Vagina (tissue), 2 donors: Measurements from ENCODE around the gene KIF26A. TPM values are rescaled to one million over a fixed set of nuclear protein-coding genes. Genes with fewer than 3 reads are reported as not detected.

ENCODE experiments used
- DNase-seq, 2 donors: peaks; one replicate each; pipeline ENCODE4 v3.0.0-alpha.2; 2017; ENCODE audit errors: extremely low spot score in 2 of 2
- H3K27ac ChIP-seq: fragments of 200-600 bp; sonication (generic); one replicate; pipeline ENCODE4 v1.5.1; 2019
- H3K27me3 ChIP-seq: fragments of 200-600 bp; sonication (generic); one replicate; pipeline ENCODE4 v1.5.1; 2019
- H3K36me3 ChIP-seq, 2 donors: fragments of 200-600 bp; sonication (generic); one replicate each; pipeline ENCODE4 v1.5.1; 2017 to 2019
- H3K4me1 ChIP-seq: fragments of 200-600 bp; sonication (generic); one replicate; pipeline ENCODE4 v1.5.1; 2019
- H3K4me3 ChIP-seq, 2 donors: fragments of 200-600 bp; sonication (generic); 1 replicate in 1 of 2; 2 replicates in 1 of 2; pipeline ENCODE4 v1.5.1; 2016 to 2019
- H3K9me3 ChIP-seq: fragments of 200-600 bp; sonication (generic); one replicate; pipeline ENCODE4 v1.5.1; 2019
- CTCF ChIP-seq, 3 experiments: fragments of 450-650 bp in 2 of 3; fragments of 200-600 bp in 1 of 3; sonication (generic) in 1 of 3; IDR thresholded peaks; one replicate each; pipeline ENCODE4 v1.5.1; 2017 to 2019; ENCODE audit warnings: antibody characterized with exemption in 3 of 3, mild to moderate bottlenecking in 2 of 3, moderate library complexity in 2 of 3
- POLR2A ChIP-seq, 2 donors: fragments of 450-650 bp; IDR thresholded peaks; one replicate each; pipeline ENCODE4 v1.6.1; 2017; ENCODE audit warnings: antibody characterized with exemption in 2 of 2, mild to moderate bottlenecking in 2 of 2, moderate library complexity in 2 of 2
- POLR2AphosphoS5 ChIP-seq, 2 donors: sonication (generic); formaldehyde crosslinking; IDR thresholded peaks; one replicate each; pipeline ENCODE4 v1.9.0; 2017; ENCODE audit warnings: antibody characterized with exemption in 2 of 2, mild to moderate bottlenecking in 2 of 2, low read depth in 1 of 2; ENCODE audit not compliant: insufficient read depth in 1 of 2
- intact Hi-C: fragments of 100-400 bp; cut with DNase I; formaldehyde crosslinking; loops from one replicate; pipeline ENCODE4 v1.15.1; 2023
- total RNA-seq: library from RNA; depleted of rRNA; stranded (reverse); fragments of >200 nt; gene quantifications from one replicate; pipeline ENCODE4 v1.2.3, GENCODE V29; 2016

KIF26A gene
- total RNA-seq, 1 donor from 2014 or later, result 2.7 TPM

DNA sequence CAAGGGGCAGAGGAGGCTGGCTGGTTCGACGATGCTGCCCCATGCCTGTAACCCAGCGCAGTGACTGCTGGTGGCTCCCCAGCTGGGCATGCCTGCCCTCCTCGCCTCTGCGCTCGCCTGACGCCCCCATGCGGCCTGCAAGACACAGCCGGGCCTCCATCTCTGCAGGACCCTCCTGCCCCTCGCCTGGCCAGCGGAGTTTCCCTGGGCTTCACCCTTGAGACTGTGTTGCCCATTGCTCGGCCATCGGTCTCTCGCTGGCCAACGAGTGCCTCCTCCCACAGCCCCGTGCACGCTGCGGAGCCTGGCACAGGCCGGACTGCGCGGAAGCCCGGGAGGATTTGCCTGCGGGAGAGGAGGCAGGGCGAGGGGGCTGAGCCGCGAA lies 35.3 kb upstream of the KIF26A start:
- no peak overlapping the region for H3K4me3 ChIP-seq
- H3K27ac ChIP-seq, result no peak overlapping the region
- intact Hi-C loops, result no loop called here
- no peaks in the 10 kb centered on the region for H3K9me3 ChIP-seq
- H3K4me1 ChIP-seq, result peaks cover 15% of the 10 kb centered on the region
- no peaks in the 10 kb centered on the region for H3K27me3 ChIP-seq
- no peak for TF ChIP-seq CTCF (IDR thresholded peaks at IDR 0.05)
- TF ChIP-seq POLR2AphosphoS5 (IDR thresholded peaks at IDR 0.05; ENCODE audit: insufficient read depth in 1 of 2, low read depth in 1 of 2), result no peak
- no peak for TF ChIP-seq POLR2A (IDR thresholded peaks at IDR 0.05)
- H3K36me3 ChIP-seq, result no peaks in the 10 kb centered on the region
- no peak for DNase-seq

DNA sequence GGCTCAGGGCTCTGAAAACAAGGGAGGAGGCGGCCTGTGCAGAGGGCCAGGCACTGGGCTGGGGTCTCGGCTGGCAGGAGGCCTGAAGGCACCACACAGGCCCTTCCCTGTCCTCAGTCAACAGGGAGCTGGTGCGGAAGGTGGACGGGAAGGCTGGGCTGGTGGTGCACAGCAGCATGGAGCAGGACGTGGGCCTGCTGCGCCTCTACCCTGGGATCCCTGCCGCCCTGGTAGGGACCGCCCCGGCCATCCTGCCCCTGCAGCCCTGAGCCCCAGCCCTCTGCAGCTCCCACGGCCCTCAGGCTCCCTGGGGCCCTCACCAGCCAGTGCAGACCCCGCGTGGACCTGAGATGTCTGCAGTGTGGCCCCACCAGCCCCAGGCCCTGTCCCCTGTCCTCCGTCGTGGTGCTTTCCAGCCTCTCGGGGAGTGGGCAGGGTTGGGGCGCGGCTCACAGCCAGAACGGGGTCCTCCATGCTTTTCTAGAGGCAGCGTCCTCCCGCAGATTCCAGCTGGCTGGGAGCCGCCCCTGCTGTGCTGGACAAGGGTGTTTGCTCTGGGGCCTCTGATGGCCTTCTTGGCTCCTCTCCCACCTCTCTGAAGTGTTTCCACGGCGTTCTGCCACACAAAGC lies 34.8 kb upstream of the KIF26A start:
- TF ChIP-seq CTCF (IDR thresholded peaks at IDR 0.05) (no peak), POLR2A (IDR thresholded peaks at IDR 0.05) (no peak), POLR2AphosphoS5 (IDR thresholded peaks at IDR 0.05; ENCODE audit: insufficient read depth in 1 of 2, low read depth in 1 of 2) (no peak)
- DNase-seq, result no peak

DNA sequence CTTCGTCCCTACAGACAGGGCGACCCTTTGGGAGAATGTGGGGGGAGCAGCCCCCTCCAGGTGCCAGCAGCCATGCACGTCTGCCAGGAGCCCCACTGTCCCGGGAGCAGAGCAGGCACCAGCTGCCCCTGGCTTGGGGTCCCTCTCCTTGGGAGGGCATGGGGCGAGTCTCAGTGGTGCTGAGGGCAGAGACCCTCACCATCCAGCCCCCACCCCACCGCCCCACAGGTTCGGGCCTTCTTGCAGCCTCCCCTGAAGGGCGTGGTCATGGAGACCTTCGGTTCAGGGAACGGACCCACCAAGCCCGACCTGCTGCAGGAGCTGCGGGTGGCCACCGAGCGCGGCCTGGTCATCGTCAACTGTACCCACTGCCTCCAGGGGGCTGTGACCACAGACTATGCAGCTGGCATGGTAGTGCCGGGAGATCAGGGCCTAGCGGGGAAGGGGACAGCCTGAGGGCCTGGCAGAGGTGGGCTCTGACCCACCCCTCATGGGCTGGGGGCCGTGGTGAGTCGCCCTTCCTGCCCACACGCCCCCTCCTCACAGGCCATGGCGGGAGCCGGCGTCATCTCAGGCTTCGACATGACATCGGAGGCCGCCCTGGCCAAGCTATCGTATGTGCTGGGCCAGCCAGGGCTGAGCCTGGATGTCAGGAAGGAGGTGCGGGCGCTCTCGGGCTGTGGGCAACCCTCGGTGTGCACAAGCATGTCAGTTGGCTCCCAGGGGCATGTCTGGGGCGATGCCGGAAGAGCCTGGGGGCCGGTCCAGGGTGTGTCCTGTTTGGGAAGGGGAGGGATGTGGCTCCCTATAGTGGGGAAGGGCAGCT lies 34.1 kb upstream of the KIF26A start:
- TF ChIP-seq CTCF (IDR thresholded peaks at IDR 0.05) (no peak), POLR2AphosphoS5 (IDR thresholded peaks at IDR 0.05; ENCODE audit: insufficient read depth in 1 of 2, low read depth in 1 of 2) (no peak), POLR2A (IDR thresholded peaks at IDR 0.05) (no peak)
- Histone ChIP-seq H3K27me3 (no peaks in the 10 kb centered on the region), H3K4me3 (no peak overlapping the region), H3K36me3 (no peaks in the 10 kb centered on the region), H3K4me1 (peaks cover 15% of the 10 kb centered on the region), H3K27ac (peak overlapping the region; percentile 27), H3K9me3 (no peaks in the 10 kb centered on the region)
- no peak for DNase-seq
- intact Hi-C loops, result no loop called here

More for the DNA sequence above, 34.8 kb upstream of the KIF26A start:
- no peak overlapping the region for H3K27ac ChIP-seq
- H3K4me3 ChIP-seq, result no peak overlapping the region
- H3K9me3 ChIP-seq, result no peaks in the 10 kb centered on the region
- H3K36me3 ChIP-seq, result no peaks in the 10 kb centered on the region
- no peaks in the 10 kb centered on the region for H3K27me3 ChIP-seq
- intact Hi-C loops, result no loop called here
- peaks cover 15% of the 10 kb centered on the region for H3K4me1 ChIP-seq

- TF ChIP-seq CTCF (IDR thresholded peaks at IDR 0.05) (no peak), POLR2A (IDR thresholded peaks at IDR 0.05) (no peak), POLR2AphosphoS5 (IDR thresholded peaks at IDR 0.05; ENCODE audit: insufficient read depth in 1 of 2, low read depth in 1 of 2) (no peak)
- H3K9me3 ChIP-seq, result no peaks in the 10 kb centered on the region
- H3K36me3 ChIP-seq, result no peaks in the 10 kb centered on the region
- no peak overlapping the region for H3K4me3 ChIP-seq
- no peaks in the 10 kb centered on the region for H3K27me3 ChIP-seq
- H3K27ac ChIP-seq, result peak overlapping the region; percentile 27
- H3K4me1 ChIP-seq, result peaks cover 11% of the 10 kb centered on the region
- intact Hi-C loops, result no loop called here
- no peak for DNase-seq
Observed at GRCh38 chr14:104105071-104105821, 33.1 kb upstream of the KIF26A start.
